Suprapubic skin (tissue), 4 donors: ENCODE measurements around the gene PPIF.

Source experiments
- CTCF ChIP-seq, 2 donors: fragments of 200-600 bp in 1 of 2; fragments of 450-650 bp in 1 of 2; sonication (generic) in 1 of 2; IDR thresholded peaks; one replicate each; pipeline ENCODE4 v1.5.1; 2016 to 2019; ENCODE audit warnings: antibody characterized with exemption in 2 of 2, mild to moderate bottlenecking in 1 of 2, moderate library complexity in 1 of 2
- EP300 ChIP-seq: sonication (generic); formaldehyde crosslinking; IDR thresholded peaks from one replicate; pipeline ENCODE4 v1.6.1; 2017; ENCODE audit warnings: antibody characterized with exemption
- POLR2A ChIP-seq, 2 donors: fragments of 450-650 bp; IDR thresholded peaks; one replicate each; pipeline ENCODE4 v1.6.1; 2017; ENCODE audit warnings: antibody characterized with exemption in 2 of 2, mild to moderate bottlenecking in 2 of 2, moderate library complexity in 2 of 2
- POLR2AphosphoS5 ChIP-seq, 3 donors: sonication (generic); formaldehyde crosslinking; IDR thresholded peaks; one replicate each; pipeline ENCODE4 v1.6.1; 2017; ENCODE audit warnings: antibody characterized with exemption in 3 of 3

DNA sequence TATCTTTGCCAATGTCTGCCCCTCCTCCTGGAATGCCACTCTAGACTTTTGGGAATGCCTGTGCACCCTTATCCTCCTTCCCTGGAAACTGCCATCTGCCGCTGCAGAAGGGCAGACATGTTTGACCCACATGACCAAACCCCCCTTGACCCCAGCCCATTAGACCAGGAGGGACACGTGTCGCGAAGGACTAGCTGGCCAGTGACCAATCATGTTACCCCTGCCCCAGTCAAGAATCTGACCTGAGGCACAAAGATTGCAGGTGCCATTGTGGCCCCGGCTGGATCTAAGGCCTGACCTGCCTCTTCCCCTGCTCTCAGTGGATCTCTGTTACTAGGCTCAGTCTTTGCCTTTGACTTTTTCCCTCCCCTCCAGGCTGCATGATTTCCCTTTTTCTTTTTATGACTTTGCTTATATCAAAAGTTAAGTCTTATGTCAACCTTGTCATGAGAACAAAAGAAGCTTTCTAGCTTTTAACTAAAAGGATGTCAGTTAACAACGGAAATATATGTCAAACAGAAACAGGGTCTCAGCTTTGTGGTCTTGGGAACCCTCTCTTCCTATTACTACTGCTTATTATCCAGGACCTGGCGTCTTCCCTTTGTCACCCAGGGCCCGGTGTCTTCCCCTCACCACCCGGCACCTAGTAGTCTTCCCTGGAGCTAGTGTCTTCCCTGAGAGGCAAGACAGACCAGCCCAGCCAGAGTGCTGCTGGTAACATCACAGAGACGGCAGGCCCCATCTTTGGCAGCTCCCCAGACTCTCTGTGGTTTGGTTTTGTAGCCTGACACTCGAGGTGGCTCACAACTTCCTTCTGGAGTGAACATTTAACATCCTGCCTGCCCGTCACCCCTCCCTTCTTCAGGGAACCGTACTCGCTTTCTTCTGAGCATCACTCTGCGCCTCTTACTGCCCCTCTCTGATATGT is 24.4 kb upstream of the PPIF start:
- TF ChIP-seq CTCF (IDR thresholded peaks at IDR 0.05) (no peak), POLR2AphosphoS5 (IDR thresholded peaks at IDR 0.05) (no peak), POLR2A (IDR thresholded peaks at IDR 0.05) (no peak), EP300 (no peak)
